GM18519 (cell line): ENCODE data around the gene TMEM240.
"Not testable (repeated sequence)": the region's sequence is repeated elsewhere in the genome, so short reads cannot be mapped to it uniquely, and the experiment has no call there.

Experiments
- ATAC-seq: cut with Tn5 transposase; IDR thresholded peaks from one replicate; pipeline ENCODE4 v1.9.1; 2021; ENCODE audit warnings: mild to moderate bottlenecking, moderate library complexity; ENCODE audit not compliant: unreplicated experiment, low FRiP score

Gene TMEM240

DNA sequence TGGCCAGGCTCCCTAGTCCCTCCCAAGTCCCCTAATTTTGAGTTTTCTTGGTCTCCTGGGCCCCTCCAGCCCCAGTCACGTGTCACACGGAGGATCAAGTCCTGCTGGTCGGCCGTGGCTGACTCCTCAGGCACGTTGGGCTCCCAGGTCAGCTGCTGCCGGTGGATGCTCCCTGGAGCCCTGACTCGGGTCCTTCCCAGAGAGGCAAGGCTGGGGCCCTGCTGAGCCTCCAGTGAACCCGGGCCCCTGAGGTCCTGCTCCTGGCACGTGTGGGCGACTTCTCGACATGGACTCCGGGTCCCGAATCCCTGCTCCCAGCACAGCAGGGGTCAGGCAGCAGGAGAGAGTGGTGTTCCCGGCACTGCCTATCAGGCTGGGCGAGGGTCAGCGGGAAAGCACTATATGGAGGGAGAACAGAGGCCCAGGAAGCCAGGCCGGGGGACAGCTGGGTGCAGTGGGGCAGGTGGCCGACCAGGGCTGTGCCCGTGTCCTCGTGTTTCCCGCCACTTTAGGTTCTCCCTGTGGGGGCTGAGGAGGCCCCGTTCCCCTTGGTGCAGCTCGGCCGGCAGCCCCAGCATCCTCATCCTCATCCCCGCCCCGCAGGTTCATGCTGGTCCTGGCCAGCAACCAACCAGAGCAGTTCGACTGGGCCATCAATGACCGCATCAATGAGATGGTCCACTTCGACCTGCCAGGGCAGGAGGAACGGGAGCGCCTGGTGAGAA is 13.2 kb downstream of the TMEM240 start:
- no peak for ATAC-seq

DNA sequence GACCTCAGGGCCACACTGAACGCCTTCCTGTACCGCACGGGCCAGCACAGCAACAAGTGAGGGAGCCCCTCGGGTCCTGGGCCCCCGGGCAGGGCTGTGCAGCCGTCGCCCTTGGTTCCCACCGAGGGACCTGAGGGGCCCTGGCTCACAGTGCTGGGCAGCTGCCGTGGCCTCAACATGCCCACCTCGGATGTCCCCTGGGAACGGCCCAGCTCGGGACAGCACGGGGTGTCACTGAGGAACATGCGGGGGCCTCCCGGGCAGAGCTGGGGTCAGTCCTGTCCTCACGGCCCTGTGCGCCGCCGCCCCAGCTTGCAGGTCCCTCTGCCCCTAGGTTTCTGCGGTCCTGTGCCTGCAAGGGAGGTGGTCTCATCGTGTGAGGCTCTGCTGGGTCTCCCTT is 13.9 kb downstream of the TMEM240 start:
- not testable (repeated sequence) for ATAC-seq

DNA sequence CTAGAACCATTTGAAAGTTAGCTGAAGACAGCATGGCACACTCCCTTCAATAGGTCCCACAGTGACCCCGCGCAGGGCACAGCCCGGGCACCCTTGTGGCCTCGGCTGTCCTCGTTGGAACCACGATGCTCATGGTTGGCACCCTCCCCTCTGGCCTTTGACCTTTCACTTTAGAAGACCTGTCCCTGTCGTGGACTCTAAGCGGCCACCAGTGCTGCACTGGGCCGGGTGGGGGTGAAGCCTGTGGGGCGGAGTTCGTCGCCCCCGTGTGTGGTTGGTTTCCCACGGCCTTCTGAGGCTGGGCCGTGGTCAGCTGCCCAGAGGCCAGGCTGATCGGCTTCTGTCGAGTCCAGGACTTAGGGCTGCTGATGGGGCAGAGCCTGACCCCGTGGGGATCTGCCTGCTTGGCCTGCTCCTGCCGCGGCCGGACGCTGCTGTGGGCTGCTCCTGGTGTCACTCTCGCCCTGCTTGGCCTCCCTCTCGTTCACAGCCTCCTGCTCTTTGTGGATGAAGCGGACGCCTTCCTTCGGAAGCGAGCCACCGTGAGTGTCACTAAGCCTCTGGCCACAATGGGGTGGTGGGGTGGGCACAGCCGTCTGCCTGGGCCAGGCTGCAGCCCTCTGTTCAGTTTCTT is 15.6 kb downstream of the TMEM240 start:
- not testable (repeated sequence) for ATAC-seq

DNA sequence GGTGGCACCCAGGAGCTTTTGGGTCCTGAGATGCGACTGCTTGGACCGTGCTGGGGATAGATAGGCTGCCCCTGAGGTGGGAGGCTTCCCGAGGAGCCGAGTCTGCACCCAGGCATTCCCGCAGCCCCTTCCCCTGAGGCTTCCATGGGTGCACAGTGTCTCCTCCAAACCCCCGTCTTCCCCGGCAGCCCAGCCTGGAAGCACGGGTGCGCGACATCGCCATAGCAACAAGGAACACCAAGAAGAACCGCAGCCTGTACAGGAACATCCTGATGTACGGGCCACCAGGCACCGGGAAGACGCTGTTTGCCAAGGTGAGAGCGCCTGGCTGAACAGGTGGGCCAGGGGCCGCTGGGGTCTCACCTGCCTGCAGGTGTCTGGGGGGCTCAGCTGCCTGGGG is 16.8 kb downstream of the TMEM240 start:
- not testable (repeated sequence) for ATAC-seq

GRCh38 chr1:1523226-1523625 is 17.2 kb downstream of the TMEM240 start:
- ATAC-seq, result not testable (repeated sequence)

DNA sequence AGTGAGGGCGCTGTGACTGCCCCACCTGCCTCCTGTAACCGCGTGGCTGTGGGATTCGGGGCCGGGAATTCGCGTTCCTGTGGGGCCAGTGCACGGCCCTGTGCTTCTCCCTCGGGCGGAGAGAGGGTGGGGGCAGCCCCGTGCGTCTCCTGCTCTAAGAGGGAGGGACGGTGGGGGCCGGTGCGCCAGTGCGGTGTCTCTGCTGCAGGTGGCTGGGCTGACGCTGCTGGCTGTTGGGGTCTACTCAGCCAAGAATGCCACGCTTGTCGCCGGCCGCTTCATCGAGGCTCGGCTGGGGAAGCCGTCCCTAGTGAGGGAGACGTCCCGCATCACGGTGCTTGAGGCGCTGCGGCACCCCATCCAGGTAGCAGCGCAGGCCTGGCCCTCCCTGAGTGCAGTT is 17.9 kb downstream of the TMEM240 start:
- ATAC-seq, result not testable (repeated sequence)

GRCh38 chr1:1521331-1521730 is 19.1 kb downstream of the TMEM240 start:
- no peak for ATAC-seq

- ATAC-seq, result not testable (repeated sequence)
These were observed 20.5 kb downstream of the TMEM240 start for GRCh38 chr1:1519805-1520505.

DNA sequence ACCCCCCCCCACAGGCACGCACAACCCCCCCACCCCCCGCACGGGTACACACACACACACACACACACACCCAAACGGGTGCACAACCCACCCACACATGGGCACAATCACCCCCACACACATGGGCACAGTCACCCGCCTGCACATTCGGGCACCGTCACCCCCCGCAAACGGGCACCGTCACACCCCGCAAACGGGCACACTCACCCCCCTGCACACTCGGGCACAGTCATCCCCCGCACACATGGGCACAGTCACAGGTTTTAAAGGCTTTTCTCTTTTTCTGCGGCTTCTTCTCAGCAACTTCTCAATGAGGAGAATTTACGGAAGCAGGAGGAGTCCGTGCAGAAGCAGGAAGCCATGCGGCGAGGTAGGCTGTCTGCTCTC is 21.8 kb downstream of the TMEM240 start:
- not testable (repeated sequence) for ATAC-seq

- no peak for ATAC-seq
These were observed 22.3 kb downstream of the TMEM240 start for GRCh38 chr1:1517973-1518620.

GRCh38 chr1:1516923-1517322 is 23.5 kb downstream of the TMEM240 start:
- not testable (repeated sequence) for ATAC-seq

- ATAC-seq, result not testable (repeated sequence)
These were observed 26.0 kb downstream of the TMEM240 start for GRCh38 chr1:1514376-1514775.

GRCh38 chr1:1513675-1514074 is 26.7 kb downstream of the TMEM240 start:
- not testable (repeated sequence) for ATAC-seq

GRCh38 chr1:1512425-1512824 is 28.0 kb downstream of the TMEM240 start:
- not testable (repeated sequence) for ATAC-seq

GRCh38 chr1:1511533-1512285 is 28.7 kb downstream of the TMEM240 start, which contains the start of gene ATAD3A:
TSS of gene ATAD3A (plus strand) at chr1:1512162. CDS start at chr1:1512269, 107 bp downstream.
- peak; percentile 73 for ATAC-seq

DNA sequence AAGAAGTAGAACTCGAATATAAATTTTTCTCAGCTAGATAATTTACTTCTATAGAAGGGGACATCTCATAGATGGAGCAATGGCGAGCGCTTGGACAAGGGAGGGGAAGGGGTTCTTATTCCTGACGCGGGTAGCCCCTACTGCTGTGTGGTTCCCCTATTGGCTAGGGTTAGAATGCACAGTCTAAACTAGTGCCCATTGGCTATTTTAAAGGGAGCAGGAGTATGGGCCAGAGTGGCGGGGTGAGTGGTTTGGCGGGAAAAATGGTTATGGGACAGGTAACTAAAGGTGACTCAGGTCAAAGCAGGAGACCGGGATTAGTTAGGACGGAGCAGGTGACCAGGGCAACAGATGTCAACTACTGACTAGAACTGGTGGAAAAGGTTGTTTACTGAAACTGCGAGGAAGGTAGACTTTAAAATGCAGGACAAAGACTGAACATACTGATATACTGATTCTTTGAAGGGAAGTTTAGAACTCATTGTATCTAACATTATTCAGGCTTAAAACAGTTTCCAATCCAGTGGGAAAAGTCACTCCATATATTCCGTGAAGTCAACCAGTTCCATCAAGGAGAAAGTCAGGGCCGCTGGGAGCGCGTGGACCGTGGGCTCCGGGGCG is 29.4 kb downstream of the TMEM240 start:
- ATAC-seq, result no peak

DNA sequence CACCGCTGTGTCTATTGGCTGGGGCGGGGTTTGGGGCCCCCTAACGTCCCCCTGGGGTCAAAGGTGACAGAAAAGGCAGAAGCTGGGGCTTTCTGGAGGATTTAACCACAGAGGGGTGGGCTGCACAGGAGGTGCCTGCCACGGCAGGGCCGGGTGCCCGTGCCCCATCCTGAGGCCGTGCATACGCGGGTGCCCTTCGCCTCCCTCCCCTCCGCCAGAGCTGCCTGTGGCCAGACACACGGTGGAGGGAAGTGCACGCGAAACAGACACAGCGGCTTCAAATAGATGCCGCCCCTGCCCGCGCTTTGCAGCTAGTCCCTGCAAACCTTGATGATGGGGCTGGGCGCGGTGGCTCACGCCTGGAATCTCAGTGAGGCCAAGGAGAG is 31.0 kb downstream of the TMEM240 start:
- not testable (repeated sequence) for ATAC-seq

DNA sequence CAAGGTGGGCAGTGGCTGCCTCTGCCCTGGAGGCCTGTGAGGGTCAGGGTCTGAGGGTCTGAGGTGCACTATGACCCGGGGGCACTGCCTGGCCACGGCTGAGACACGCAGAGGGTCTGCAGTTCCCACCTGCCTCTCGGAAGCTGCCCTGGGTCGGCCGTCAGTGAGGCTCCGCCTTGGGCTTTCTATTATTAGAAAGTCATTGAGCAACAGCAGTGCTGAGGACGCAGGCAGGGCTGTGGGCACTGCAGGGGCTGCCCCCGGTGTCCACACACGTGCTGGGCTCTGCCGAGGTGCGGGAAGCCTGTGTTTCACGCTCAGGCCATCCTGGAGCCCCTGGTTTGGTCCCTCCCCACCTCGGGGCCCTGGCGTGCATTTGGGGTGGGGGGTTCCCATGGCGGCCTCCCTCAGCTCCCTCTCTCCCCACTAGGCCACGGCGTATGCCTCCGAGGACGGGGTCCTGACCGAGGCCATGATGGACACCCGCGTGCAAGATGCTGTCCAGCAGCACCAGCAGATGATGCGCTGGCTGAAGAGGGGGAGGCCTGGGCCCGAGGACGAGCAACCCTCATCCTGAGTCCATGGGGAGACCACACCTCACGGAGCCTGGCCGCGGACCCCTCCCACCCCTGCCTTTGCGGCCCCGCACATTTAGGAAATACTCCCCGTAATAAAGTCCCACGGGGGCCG is 31.5 kb downstream of the TMEM240 start:
- not testable (repeated sequence) for ATAC-seq

- no peak for ATAC-seq
These were observed 33.1 kb downstream of the TMEM240 start for GRCh38 chr1:1507305-1507704.
